Keratinocyte (primary cell): Measurements from ENCODE around the gene OR6C74.

Experiments used
- CTCF ChIP-seq, 3 experiments: IDR thresholded peaks in 1 of 3; conservative IDR thresholded peaks in 1 of 3; optimal IDR thresholded peaks in 1 of 3; 2 replicates in 2 of 3; 3 replicates in 1 of 3; pipeline versions ENCODE3 to v1.5.1; 2011; ENCODE audit warnings: low read length in 3 of 3, mild to moderate bottlenecking in 3 of 3, moderate library complexity in 2 of 3, control low read depth in 1 of 3, inconsistent platforms in 1 of 3; ENCODE audit not compliant: insufficient read depth in 2 of 3; ENCODE audit errors: extremely low read depth in 1 of 3
- EZH2 ChIP-seq: IDR thresholded peaks from one replicate; pipeline ENCODE4 v1.6.1; 2012; ENCODE audit warnings: inconsistent platforms, mild to moderate bottlenecking, low read length, moderate library complexity

DNA sequence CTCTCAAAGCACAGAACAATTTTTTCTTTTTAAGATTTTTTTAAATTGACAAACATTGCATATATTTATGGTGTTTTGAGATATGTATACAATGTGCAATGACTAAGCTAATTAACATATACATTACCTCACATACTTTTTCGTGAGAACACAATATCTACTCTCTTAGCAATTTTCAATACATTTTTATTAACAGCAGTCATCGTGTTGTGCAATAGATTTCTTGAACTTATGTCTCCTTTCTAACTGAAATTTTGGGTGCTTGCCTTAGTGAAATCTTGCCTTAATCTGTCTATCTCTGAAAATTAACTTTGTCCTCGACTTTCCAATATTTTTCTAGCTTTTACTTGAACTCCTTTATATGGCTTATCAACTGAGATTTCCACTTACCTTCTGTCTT lies 16.8 kb upstream of the OR6C74 start:
- no peak for TF ChIP-seq CTCF (optimal IDR thresholded peaks at IDR 0.05 in 1 of 3, IDR thresholded peaks at IDR 0.05 in 1 of 3, conservative IDR thresholded peaks at IDR 0.05 in 1 of 3; ENCODE audit: extremely low read depth in 1 of 3, insufficient read depth in 2 of 3, low read length in 3 of 3)
- TF ChIP-seq EZH2, result no peak
